Epithelial cell of proximal tubule (primary cell): ENCODE results near the gene SLC20A1. TPM values are rescaled to one million over a fixed set of nuclear protein-coding genes. Genes with fewer than 3 reads are reported as not detected.

ENCODE experiments used
- DNase-seq: peaks from one replicate; pipeline ENCODE4 v3.0.0-alpha.2; 2011; ENCODE audit warnings: low read depth
- H3K4me3 ChIP-seq: 2 replicates; pipeline ENCODE4 v1.5.1; 2011; ENCODE audit warnings: low read depth, mild to moderate bottlenecking, low read length
- total RNA-seq: library from RNA; depleted of rRNA; stranded (reverse); fragments of >200 nt; gene quantifications from 2 replicates; pipeline ENCODE4 v1.2.3, GENCODE V29; 2015
- TF ChIP-seq, protein P1 (sequence below): conservative IDR thresholded peaks from 2 replicates; pipeline ENCODE4 v1.5.1; 2012; ENCODE audit warnings: low read depth, mild to moderate bottlenecking, low read length

Gene SLC20A1
- total RNA-seq, 1 donor from 2014 or later: 60.1 TPM

DNA sequence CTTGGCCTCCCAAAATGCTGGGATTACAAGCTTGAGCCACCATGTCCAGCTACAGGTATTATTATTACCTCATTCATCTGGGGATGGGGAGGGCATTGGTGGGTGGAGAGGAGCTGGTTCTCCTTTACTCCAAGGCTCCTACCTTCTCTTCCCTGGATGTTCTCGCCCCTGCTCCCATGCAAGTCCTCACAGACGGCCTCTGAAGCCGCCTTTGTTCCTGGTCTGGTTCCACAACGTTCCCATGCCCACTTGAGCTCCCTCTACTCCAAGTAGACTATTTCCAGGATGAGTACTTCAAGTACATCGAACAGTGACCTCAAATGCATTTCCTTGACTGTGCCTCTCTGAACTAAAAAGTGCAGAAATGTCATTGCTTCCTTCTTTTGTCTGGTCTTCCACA, 3.2 kb upstream of the SLC20A1 start:
- TF ChIP-seq, protein P1, sequence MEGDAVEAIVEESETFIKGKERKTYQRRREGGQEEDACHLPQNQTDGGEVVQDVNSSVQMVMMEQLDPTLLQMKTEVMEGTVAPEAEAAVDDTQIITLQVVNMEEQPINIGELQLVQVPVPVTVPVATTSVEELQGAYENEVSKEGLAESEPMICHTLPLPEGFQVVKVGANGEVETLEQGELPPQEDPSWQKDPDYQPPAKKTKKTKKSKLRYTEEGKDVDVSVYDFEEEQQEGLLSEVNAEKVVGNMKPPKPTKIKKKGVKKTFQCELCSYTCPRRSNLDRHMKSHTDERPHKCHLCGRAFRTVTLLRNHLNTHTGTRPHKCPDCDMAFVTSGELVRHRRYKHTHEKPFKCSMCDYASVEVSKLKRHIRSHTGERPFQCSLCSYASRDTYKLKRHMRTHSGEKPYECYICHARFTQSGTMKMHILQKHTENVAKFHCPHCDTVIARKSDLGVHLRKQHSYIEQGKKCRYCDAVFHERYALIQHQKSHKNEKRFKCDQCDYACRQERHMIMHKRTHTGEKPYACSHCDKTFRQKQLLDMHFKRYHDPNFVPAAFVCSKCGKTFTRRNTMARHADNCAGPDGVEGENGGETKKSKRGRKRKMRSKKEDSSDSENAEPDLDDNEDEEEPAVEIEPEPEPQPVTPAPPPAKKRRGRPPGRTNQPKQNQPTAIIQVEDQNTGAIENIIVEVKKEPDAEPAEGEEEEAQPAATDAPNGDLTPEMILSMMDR: no peak
- DNase-seq: no peak
- H3K4me3 ChIP-seq: no peak overlapping the region

DNA sequence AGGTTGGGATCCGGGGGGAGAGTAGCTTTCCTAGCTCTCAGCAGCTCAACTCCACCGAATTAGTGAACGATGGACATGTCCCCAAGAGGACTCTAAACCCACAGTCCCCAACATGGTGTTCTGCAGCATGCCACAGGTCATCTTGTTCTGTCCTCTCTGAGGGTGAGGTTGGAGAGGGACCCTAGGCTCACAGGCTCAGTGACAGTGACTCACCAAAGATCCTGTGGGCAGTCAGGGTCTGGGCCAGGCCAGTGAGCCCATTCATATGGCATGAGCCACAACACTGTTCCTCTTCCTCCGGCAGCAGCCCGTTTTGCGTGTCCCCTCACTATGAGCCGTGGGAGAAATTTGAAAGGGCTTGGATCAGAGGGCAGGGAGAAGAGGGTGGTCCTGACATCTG, 2.8 kb upstream of the SLC20A1 start:
- TF ChIP-seq, protein P1: no peak
- H3K4me3 ChIP-seq: no peak overlapping the region
- no peak for DNase-seq

DNA sequence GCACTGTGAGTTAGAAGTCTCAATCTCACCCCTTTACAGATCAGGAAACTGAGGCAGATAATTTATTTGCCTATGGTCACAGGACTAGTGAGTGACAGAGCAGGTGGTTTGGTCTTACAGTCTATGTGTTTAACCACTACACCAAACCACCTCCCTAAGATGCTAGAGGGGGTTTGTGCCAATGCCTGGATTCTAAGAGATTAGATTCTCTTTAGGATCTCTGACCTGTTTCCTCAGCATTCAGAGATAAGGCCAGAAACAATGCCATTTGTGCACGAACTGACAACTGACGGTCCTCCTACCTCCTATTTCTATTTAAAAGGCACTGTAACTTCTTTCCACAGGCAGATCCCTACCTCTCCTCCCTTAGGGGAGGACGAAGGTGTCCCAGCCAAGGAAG, 2.3 kb upstream of the SLC20A1 start:
- TF ChIP-seq, protein P1: no peak
- no peak overlapping the region for H3K4me3 ChIP-seq
- no peak for DNase-seq

DNA sequence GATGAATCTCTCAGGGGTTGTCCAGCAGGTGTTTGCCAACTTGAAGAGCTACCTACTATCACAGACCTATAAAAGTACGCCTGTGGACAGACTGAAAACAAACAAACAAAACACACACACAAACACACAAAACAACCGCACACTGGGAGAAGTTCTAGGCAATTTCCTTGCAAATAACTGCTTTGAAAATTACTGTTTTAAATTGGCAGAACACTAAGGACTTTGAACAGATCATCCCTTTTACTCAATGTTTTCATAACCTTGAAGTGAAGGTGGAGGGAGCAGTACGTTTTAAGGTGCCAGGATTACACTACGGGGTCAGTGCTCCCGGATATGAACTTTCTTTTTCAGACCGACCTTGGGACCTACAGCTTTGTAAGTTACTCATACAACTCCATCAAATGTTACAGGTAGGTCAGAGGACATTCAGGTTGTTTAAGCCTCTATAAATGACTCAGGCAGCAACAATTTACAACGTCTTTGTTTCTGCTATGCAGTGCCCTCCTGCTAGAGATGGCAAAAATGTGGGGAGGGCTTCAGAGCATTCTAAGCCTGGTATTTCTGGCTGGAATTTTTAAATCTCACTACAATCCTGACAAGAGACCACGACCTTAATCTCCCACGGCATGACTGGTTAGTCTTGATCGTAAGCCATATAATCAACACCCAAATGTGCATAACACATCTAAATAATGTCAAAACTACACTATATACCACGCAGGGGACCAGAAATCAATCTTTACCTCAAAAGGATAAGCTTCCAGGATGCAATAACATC, 1.4 kb upstream of the SLC20A1 start:
- DNase-seq: peak; percentile 82
- TF ChIP-seq, protein P1: no peak
- H3K4me3 ChIP-seq: peak overlapping the region; percentile 64

DNA sequence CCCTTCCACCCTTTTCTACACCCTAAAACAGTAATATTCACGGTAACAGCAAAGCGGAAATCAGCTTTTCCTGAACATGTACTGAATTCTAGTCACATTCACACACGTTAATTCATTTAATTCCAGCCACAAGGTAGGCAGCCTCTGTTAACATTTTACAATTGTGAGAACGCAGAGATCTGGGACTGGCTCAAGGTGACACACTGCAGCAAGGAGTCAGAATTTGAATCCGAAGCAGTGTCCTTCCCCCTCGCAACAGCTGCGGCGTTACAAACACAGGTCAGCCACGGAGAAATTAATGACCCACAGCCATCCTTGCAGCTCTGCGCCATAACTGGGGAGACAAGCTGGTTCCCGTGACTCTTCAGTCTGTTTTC, 818 bp upstream of the SLC20A1 start:
- DNase-seq: no peak
- H3K4me3 ChIP-seq: peak overlapping the region; percentile 64
- TF ChIP-seq, protein P1: no peak

DNA sequence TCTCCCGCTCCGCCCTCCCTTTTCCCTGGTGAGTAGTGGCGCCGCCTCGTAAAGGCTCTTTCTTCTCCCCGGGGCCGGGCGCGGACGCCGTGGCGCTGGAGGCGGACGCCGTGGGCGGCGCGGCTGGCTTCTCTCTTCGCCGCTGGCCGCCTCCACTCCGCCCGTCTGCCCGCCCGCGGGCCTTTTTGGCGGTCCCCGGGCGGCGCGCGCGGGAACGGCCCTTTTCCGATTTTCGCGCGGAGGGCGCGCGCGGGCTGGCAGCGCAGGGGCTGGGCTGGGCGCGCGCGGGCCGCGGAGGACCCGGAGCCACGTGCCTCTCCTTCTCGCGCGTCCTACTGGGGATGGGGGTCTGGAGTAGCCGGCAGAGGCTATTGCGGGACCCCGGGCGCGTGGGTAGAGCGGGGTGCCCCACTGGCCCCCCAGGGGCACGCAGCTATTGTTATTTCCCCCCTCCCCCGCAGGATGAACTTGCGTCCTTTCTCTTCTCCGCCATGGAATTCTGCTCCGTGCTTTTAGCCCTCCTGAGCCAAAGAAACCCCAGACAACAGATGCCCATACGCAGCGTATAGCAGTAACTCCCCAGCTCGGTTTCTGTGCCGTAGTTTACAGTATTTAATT, 472 bp downstream of the SLC20A1 start:
- DNase-seq: no peak
- H3K4me3 ChIP-seq: peak overlapping the region; percentile 64
- TF ChIP-seq, protein P1: no peak
